Mesenchymal stem cell (in vitro differentiated cells and primary cell): Measurements from ENCODE around the gene RPL10A.

Experiments
- DNase-seq: peaks from one replicate; pipeline ENCODE4 v3.0.0-alpha.2; 2013
- H2AFZ ChIP-seq: one replicate; pipeline ENCODE4 v1.6.1; 2013; ENCODE audit warnings: low read depth, mild to moderate bottlenecking, control low read depth, inconsistent platforms, low read length, moderate library complexity
- H2AK5ac ChIP-seq: 2 replicates; pipeline ENCODE4 v1.6.1; 2013; ENCODE audit warnings: low read length, moderate library complexity, mild to moderate bottlenecking, inconsistent platforms; ENCODE audit not compliant: severe bottlenecking
- H2BK120ac ChIP-seq: one replicate; pipeline ENCODE4 v1.6.1; 2013; ENCODE audit warnings: low read depth, mild to moderate bottlenecking, inconsistent platforms, low read length, moderate library complexity
- H2BK12ac ChIP-seq, 2 experiments: one replicate each; pipeline ENCODE4 v1.6.1; 2013; ENCODE audit warnings: inconsistent platforms in 2 of 2, low read length in 2 of 2, mild to moderate bottlenecking in 2 of 2, moderate library complexity in 2 of 2, control low read depth in 1 of 2
- H2BK15ac ChIP-seq: one replicate; pipeline ENCODE4 v1.6.1; 2013; ENCODE audit warnings: mild to moderate bottlenecking, low read depth, inconsistent platforms; ENCODE audit not compliant: poor library complexity, severe bottlenecking
- H2BK5ac ChIP-seq: 2 replicates; pipeline ENCODE4 v1.6.1; 2013; ENCODE audit warnings: low read depth, mild to moderate bottlenecking, low read length, control low read depth, inconsistent platforms; ENCODE audit not compliant: poor library complexity, severe bottlenecking
- H3K14ac ChIP-seq, 2 experiments: one replicate each; pipeline ENCODE4 v1.6.1; 2013; ENCODE audit warnings: inconsistent platforms in 2 of 2, low read length in 2 of 2, control low read depth in 1 of 2, mild to moderate bottlenecking in 1 of 2, moderate library complexity in 1 of 2
- H3K18ac ChIP-seq, 2 experiments: one replicate each; pipeline ENCODE4 v1.6.1; 2013; ENCODE audit warnings: inconsistent platforms in 2 of 2, low read length in 2 of 2, control low read depth in 1 of 2, low read depth in 1 of 2, mild to moderate bottlenecking in 1 of 2
- H3K23ac ChIP-seq, 2 experiments: one replicate each; pipeline ENCODE4 v1.6.1; 2013; ENCODE audit warnings: inconsistent platforms in 2 of 2, low read length in 2 of 2, mild to moderate bottlenecking in 2 of 2, moderate library complexity in 2 of 2, control low read depth in 1 of 2
- H3K27ac ChIP-seq: 2 replicates; pipeline ENCODE4 v1.5.1; 2013; ENCODE audit warnings: mild to moderate bottlenecking, moderate library complexity, low read length, control low read depth, inconsistent platforms; ENCODE audit not compliant: poor library complexity, severe bottlenecking
- H3K27me3 ChIP-seq, 2 experiments: 2 replicates each; pipeline versions ENCODE4 v1.6.1 to v1.7.0; 2013; ENCODE audit warnings: low read length in 2 of 2, mild to moderate bottlenecking in 2 of 2, moderate library complexity in 2 of 2, control low read depth in 1 of 2, inconsistent platforms in 1 of 2; ENCODE audit not compliant: control insufficient read depth in 1 of 2, insufficient read depth in 1 of 2
- H3K36me3 ChIP-seq, 2 experiments: 2 replicates each; pipeline versions ENCODE4 v1.6.1 to v1.7.0; 2013; ENCODE audit warnings: low read length in 2 of 2, control low read depth in 1 of 2, inconsistent platforms in 1 of 2, low read depth in 1 of 2, mild to moderate bottlenecking in 1 of 2; ENCODE audit not compliant: insufficient read depth in 2 of 2, control insufficient read depth in 1 of 2
- H3K4ac ChIP-seq, 2 experiments: one replicate each; pipeline ENCODE4 v1.6.1; 2013; ENCODE audit warnings: inconsistent platforms in 2 of 2, low read length in 2 of 2, mild to moderate bottlenecking in 2 of 2, moderate library complexity in 2 of 2, control low read depth in 1 of 2, low read depth in 1 of 2
- H3K4me1 ChIP-seq: 2 replicates; pipeline ENCODE4 v1.6.1; 2013; ENCODE audit warnings: low read depth, low read length, control low read depth; ENCODE audit not compliant: control insufficient read depth, insufficient read depth
- H3K4me2 ChIP-seq: 2 replicates; pipeline ENCODE4 v1.6.1; 2013; ENCODE audit warnings: low read length, mild to moderate bottlenecking, inconsistent platforms; ENCODE audit not compliant: poor library complexity, severe bottlenecking
- H3K4me3 ChIP-seq, 2 experiments: 2 replicates each; pipeline versions ENCODE4 v1.5.1 to v1.7.0; 2013; ENCODE audit warnings: low read length in 2 of 2, mild to moderate bottlenecking in 2 of 2, control low read depth in 1 of 2, low read depth in 1 of 2; ENCODE audit not compliant: insufficient read depth in 1 of 2
- H3K79me1 ChIP-seq: replicated peaks from 2 replicates; pipeline ENCODE4 v1.6.1; 2013; ENCODE audit warnings: mild to moderate bottlenecking, control low read depth, low read length, inconsistent platforms; ENCODE audit not compliant: poor library complexity, severe bottlenecking
- H3K9ac ChIP-seq: 2 replicates; pipeline ENCODE4 v1.7.0; 2013; ENCODE audit warnings: mild to moderate bottlenecking, low read length, moderate library complexity
- H3K9me3 ChIP-seq: 2 replicates; pipeline ENCODE4 v1.7.0; 2013; ENCODE audit warnings: mild to moderate bottlenecking, low read length; ENCODE audit not compliant: control insufficient read depth
- H4K8ac ChIP-seq: one replicate; pipeline ENCODE4 v1.6.1; 2013; ENCODE audit warnings: inconsistent platforms, mild to moderate bottlenecking, low read length, moderate library complexity
- H4K91ac ChIP-seq: one replicate; pipeline ENCODE4 v1.6.1; 2013; ENCODE audit warnings: mild to moderate bottlenecking, low read length, inconsistent platforms
- WGBS: methylation state at CpG from one replicate; pipeline ENCODE4 v1.1.7; 2013; ENCODE audit warnings: mixed read lengths; 5-methylcytosine and 5-hydroxymethylcytosine counted together

The RPL10A gene

DNA sequence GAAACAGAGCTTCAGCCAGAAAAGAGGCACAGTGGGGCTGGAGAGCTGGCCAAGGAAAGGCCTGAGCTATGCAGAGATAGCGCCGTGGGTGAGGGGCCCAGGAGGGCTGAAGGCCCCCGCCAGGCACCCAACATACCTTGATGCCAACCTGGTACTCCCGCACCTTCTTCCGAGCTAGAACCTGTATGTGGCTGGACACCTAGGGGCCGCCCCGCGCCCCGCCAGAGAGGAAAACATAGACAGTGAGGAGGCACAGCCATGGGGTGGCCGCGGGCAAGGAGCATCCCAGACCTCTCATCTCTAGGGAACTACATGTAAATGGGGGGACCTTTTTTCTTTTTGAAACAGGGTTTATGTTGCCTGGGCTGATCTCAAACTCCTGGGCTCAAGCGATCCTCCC lies 12.0 kb downstream of the RPL10A start:
- Histone ChIP-seq H4K8ac (no peak overlapping the region), H3K4me3 (no peak overlapping the region), H3K18ac (no peak overlapping the region), H3K27me3 (no peaks in the 10 kb centered on the region), H3K27ac (no peak overlapping the region), H2AFZ (no peak overlapping the region), H3K4ac (no peak overlapping the region), H3K9me3 (no peaks in the 10 kb centered on the region), H3K9ac (no peak overlapping the region), H2BK120ac (no peak overlapping the region), H4K91ac (no peak overlapping the region), H3K23ac (no peak overlapping the region), H2BK15ac (no peak overlapping the region), H2AK5ac (no peak overlapping the region), H3K36me3 (peaks cover 78 to 87% of the 10 kb centered on the region in 2 experiments), H3K4me1 (peaks cover 21% of the 10 kb centered on the region), H2BK12ac (no peak overlapping the region), H3K4me2 (no peak overlapping the region), H3K79me1 (peaks cover 41% of the 10 kb centered on the region), H2BK5ac (no peak overlapping the region), H3K14ac (no peak overlapping the region)
- DNase-seq = no peak
- 98% methylated on average over 12 of the region's 12 CpGs for WGBS

DNA sequence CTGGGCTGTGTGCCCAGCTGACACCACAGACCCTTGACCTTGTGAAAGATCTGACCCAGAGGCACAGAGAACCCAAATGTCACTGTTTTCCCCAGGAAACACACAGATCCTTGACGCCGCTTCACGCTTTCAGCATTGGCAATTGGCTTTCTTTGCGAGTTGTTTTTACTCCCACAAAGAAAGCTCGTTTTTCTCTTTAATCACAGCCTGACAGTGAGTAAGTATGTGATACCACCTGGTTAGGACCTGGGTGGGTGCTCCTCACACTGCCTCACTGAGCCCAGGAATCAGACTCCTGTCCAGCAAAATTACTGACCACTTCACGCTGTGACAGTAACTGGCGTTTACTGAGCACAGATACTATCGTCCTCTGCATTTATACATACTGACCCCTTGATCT lies 13.0 kb downstream of the RPL10A start:
- H3K4me2 ChIP-seq = no peak overlapping the region
- no peak for DNase-seq
- H3K14ac ChIP-seq = no peak overlapping the region
- no peak overlapping the region for H2BK15ac ChIP-seq
- no peaks in the 10 kb centered on the region for H3K27me3 ChIP-seq
- H3K23ac ChIP-seq = no peak overlapping the region
- H3K9ac ChIP-seq = no peak overlapping the region
- H2AFZ ChIP-seq = no peak overlapping the region
- no peak overlapping the region for H3K27ac ChIP-seq
- no peak overlapping the region for H2BK120ac ChIP-seq
- peaks cover 74 to 85% of the 10 kb centered on the region in 2 experiments for H3K36me3 ChIP-seq
- H3K4me3 ChIP-seq = no peak overlapping the region
- no peaks in the 10 kb centered on the region for H3K9me3 ChIP-seq
- no peak overlapping the region for H4K8ac ChIP-seq
- H2BK12ac ChIP-seq = no peak overlapping the region
- peaks cover 42% of the 10 kb centered on the region for H3K79me1 ChIP-seq
- no peak overlapping the region for H2AK5ac ChIP-seq
- 94% methylated on average over 6 of the region's 8 CpGs for WGBS
- H3K18ac ChIP-seq = no peak overlapping the region
- no peak overlapping the region for H4K91ac ChIP-seq
- peaks cover 32% of the 10 kb centered on the region for H3K4me1 ChIP-seq
- no peak overlapping the region for H2BK5ac ChIP-seq
- H3K4ac ChIP-seq = no peak overlapping the region

DNA sequence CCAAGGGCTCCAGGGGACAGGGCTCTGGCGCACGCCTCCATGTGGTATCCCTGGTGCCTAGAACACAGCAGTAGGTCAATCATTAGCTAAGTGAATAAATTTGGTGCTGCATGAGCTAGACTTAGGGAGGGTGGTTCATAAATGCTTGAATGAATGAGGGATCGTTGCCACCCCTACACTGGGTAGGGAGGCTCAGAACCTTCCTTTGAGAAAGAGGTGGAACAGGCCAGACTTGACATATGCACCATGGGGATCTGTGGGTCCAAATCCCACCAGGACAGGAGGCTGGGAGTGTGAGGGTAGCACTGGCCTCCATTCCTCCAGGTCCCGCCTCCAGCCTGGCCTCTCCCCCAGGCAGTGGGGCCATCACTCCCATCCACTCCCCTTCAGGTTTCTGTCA lies 14.9 kb downstream of the RPL10A start:
- Histone ChIP-seq H3K79me1 (peaks cover 46% of the 10 kb centered on the region), H2AFZ (no peak overlapping the region), H4K8ac (peak overlapping the region; percentile 7), H3K4me3 (no peak overlapping the region), H3K9me3 (no peaks in the 10 kb centered on the region), H3K14ac (no peak overlapping the region), H3K9ac (no peak overlapping the region), H4K91ac (no peak overlapping the region), H3K4me1 (peaks cover 46% of the 10 kb centered on the region), H2AK5ac (peak overlapping the region; percentile 27), H3K4ac (no peak overlapping the region), H3K27ac (no peak overlapping the region), H3K23ac (peak overlapping the region in 1 of 2 experiments; percentile 43), H2BK120ac (no peak overlapping the region), H3K36me3 (peaks cover 60 to 75% of the 10 kb centered on the region in 2 experiments), H2BK12ac (no peak overlapping the region), H3K27me3 (no peaks in the 10 kb centered on the region), H3K18ac (no peak overlapping the region), H3K4me2 (no peak overlapping the region), H2BK5ac (no peak overlapping the region), H2BK15ac (no peak overlapping the region)
- WGBS = 100% methylated on average over 4 of the region's 4 CpGs
- DNase-seq = no peak

DNA sequence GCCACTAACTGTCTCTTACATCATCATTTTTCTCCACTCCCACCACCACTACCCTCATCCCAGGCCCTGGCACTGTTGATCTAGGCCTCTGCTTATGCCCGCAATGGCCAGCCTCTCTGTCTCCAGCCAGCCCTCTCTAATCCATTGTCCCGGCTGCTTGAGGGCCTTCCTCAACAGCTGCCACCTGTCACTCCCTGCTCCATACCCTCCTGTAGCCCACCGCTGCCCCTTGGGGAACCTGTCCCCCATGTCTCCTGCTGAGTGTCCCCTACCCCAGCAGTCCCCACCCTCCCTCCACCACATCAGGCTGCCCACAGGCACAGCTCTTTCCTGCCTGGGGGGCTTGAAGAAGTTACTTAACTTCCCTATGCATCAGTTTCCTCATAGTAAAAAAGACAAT lies 15.3 kb downstream of the RPL10A start:
- Histone ChIP-seq H3K23ac (peak overlapping the region in 1 of 2 experiments; percentile 43), H3K18ac (no peak overlapping the region), H3K9me3 (no peaks in the 10 kb centered on the region), H2BK120ac (no peak overlapping the region), H2BK12ac (no peak overlapping the region), H2BK5ac (no peak overlapping the region), H2AFZ (no peak overlapping the region), H3K4me3 (no peak overlapping the region), H4K91ac (no peak overlapping the region), H3K14ac (no peak overlapping the region), H3K36me3 (peaks cover 56 to 70% of the 10 kb centered on the region in 2 experiments), H3K27ac (no peak overlapping the region), H3K9ac (no peak overlapping the region), H3K79me1 (peaks cover 46% of the 10 kb centered on the region), H3K4ac (no peak overlapping the region), H3K4me2 (no peak overlapping the region), H3K4me1 (peaks cover 51% of the 10 kb centered on the region), H2AK5ac (no peak overlapping the region), H4K8ac (peak overlapping the region; percentile 7), H3K27me3 (no peaks in the 10 kb centered on the region), H2BK15ac (no peak overlapping the region)
- WGBS = 94% methylated on average over 3 of the region's 3 CpGs
- DNase-seq = no peak
